ENCODE results near the gene ARID2.
A peak's percentile ranks its signal among the peaks of the same experiment; 100 is the strongest.

The ARID2 gene

GRCh38 chr12:45773747-45774146 lies 44.2 kb downstream of the ARID2 start:
- DNase-seq: no peak

- DNase-seq: no peak
Observed at GRCh38 chr12:45774508-45775162, 45.1 kb downstream of the ARID2 start.

DNA sequence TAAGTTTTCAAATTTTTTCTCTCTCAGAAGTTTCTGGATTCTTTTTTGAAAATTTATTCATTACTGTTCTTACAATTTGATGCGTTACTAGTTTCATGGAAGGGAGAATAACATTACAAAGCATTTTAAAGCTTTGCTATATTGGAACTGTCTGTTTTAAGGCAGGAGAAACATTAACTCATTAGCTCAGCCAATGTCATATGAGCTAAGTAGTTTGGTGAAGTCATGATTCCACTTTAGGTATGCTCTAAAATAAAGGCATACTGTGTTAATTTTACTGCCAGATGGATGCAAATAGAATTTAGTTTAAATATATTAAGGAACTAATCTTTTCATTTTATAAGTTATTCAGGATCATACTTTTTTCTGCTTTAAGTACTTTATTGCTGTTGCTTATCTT lies 46.0 kb downstream of the ARID2 start:
- DNase-seq: no peak

DNA sequence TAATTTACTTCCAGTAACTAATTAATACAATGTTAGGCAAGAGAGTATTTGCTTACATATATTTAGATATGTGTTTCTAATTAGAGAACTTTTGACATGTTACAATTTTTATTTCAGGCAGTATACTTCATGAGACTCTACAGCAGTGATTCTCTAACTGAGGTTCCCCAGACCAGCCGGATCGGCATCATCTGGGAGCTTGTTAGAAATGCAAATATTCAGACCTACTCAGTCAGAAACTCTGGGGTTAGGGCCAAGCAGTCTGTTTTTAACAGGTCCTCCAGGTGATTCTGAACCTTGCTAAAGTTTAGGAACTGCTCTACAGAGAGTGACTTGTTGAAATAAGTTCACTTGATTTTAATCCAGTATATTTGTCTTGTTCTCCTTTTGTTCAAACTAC lies 46.5 kb downstream of the ARID2 start:
- DNase-seq: no peak

- no peak for DNase-seq
Observed at GRCh38 chr12:45779936-45780335, 50.4 kb downstream of the ARID2 start.

DNA sequence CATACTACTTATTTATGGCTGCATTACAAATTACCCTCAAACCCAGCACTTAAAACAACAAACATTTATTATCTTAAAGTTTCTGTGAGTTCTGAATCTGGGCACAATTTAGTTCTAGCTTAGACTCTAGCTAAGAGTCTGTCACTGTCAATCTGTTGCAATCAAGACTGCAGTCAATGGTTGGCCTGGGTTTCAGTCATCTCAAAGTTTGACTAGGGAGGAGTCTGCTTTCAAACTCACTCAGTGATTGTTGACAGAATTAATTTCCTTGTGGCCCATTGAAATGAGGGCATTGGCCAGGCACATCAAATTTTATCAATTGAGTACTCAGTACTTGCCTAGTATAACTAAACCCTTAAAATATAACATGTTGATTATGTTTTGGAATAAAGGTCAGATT lies 51.6 kb downstream of the ARID2 start:
- no peak for DNase-seq

GRCh38 chr12:45785315-45785714 lies 55.8 kb downstream of the ARID2 start:
- DNase-seq: no peak

DNA sequence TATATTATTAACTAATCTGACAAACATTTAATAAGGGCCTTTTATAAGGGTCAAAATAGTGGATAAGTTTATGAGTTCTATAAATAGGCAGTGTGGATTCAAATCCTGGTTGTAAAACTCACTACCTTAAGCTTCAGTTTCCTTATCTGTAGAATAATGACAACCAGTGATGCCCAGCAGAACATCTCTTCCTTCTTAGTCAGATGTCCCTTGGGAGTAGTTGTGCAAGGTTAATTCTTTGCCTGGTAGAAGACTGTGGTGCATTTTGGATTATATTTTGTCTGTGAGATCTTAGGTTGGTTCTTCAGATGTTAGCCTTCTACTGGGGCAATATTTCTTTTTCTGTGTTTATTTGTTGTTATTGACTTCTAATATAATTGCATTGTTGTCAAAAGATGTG lies 59.5 kb downstream of the ARID2 start:
- no peak for DNase-seq

GRCh38 chr12:45794422-45794821 lies 64.9 kb downstream of the ARID2 start:
- peak; percentile 10 for DNase-seq

DNA sequence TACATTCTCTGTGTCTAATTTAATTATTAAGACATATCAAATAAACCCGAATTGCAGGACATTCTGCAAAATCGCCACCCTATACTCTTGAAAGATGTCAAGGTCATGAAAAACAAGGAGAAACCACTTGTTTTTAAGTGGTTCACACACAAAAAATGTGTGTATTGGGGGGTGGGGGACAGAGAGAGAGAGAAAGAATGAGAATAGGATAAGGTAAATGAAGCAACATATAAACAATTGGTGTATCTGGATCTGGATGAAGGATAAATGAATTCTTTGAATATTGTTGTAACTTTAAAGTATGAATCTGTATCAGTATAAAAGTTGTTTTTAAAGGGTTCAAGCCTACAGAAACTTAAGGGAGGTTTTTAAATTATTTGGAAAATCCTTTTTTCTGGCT lies 72.1 kb downstream of the ARID2 start:
- no peak for DNase-seq

DNA sequence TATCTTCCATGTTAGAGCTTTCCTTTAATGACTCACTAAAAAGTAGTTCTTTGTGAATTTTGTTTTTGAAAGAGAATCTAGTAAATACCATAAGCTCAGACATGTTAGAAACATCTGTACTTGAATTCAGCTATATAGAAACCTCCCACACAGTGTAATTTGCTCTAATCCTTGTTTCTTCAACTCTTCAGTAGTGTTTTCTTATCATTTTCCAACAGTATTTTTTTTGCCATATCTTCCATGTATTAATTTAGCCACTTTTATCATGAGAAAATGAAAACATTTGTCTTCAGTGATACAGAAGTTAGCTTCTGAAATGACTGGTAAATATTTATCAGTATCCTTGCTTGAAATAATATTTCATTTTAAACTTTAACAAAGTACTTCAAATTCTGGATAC lies 73.6 kb downstream of the ARID2 start:
- DNase-seq: no peak

GRCh38 chr12:45816652-45817051 lies 87.1 kb downstream of the ARID2 start:
- DNase-seq: no peak

DNA sequence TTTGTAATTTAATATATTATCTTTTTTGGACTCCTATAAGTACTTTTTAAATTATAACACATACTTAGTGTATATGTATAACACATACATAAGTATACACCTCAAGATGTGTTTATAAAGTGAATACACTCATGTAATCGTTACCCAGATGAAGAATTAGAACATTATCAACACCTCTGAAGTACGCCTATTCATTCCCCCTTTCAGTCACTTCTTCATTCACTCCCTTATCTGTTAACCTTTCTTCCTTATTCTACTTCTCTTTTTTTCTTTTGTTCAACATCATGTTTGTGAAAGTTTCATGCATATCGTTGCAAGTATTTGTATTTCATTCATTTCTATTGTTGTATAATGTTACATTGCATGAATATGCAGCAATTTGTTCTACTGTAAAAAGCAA lies 98.5 kb downstream of the ARID2 start:
- DNase-seq: no peak

- DNase-seq: no peak
Observed at GRCh38 chr12:45828402-45828801, 98.9 kb downstream of the ARID2 start.

DNA sequence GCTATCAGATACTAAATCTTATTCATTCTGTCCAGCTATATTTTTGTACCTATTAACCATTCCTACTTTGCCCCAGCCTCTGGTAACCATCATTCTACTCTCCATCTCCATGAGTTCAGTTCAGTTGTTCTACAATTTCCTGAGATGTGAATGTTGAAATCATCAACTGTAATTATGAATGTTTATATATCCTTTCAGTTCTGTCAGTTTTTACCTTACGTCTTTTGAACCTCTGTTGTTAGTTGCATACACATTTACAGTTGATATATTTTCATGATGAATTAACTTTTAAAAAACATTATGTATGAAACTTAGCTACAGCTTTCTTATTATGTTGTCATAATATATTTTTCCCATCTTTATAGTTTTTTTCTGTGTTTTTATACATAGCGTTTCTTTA lies 102.1 kb downstream of the ARID2 start:
- no peak for DNase-seq

DNA sequence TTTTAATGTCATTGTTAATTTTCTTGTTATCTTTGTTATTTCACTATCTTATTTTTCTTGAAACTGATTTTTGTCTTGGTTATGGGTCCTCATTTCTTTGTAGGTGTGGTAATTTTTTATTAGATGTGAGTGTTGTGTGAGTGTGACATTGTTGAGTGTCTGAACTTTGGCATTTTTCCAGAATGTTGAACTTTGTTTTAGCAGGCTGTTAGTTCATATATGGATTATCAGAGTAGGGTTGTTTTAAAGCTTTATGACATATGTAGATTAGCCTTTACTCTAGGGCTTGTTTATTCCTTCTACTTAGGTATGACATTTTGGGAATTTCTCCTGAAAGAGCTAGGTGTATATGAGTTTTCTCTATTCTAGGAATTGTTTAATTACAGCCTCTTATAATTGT lies 103.9 kb downstream of the ARID2 start:
- no peak for DNase-seq

GRCh38 chr12:45834809-45835208 lies 105.3 kb downstream of the ARID2 start:
- DNase-seq: no peak

DNA sequence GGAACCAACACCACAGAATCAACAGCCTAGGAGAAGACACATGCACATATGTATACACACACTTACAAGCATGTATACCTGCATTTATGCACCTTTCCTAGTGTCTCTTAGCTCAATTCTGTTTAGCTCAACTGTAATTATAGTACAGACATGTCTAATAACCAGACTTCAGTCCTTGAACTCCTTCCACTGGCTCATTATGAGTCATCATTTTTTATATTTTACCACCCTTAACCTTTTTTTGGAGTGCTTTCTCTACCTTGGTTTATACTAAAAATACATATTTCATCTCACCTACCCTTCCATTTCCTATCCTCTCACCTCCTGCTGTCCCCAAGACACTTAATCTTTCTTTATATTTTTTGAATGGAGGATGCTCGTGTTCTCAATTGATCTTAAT lies 110.4 kb downstream of the ARID2 start:
- no peak for DNase-seq

GRCh38 chr12:45849289-45849688 lies 119.8 kb downstream of the ARID2 start:
- DNase-seq: no peak

- DNase-seq: no peak
Observed at GRCh38 chr12:45850302-45850701, 120.8 kb downstream of the ARID2 start.

DNA sequence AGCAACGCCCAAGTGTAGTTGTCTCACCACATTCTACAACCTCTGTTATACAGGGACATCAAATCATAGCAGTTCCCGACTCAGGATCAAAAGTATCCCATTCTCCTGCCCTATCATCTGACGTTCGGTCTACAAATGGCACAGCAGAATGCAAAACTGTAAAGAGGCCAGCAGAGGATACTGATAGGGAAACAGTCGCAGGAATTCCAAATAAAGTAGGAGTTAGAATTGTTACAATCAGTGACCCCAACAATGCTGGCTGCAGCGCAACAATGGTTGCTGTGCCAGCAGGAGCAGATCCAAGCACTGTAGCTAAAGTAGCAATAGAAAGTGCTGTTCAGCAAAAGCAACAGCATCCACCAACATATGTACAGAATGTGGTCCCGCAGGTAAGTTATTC lies 123.0 kb downstream of the ARID2 start:
- no peak for DNase-seq

GRCh38 chr12:45853550-45853949 lies 124.0 kb downstream of the ARID2 start:
- DNase-seq: no peak

- DNase-seq: no peak
Observed at GRCh38 chr12:45863332-45863731, 133.8 kb downstream of the ARID2 start.

- no peak for DNase-seq
Observed at GRCh38 chr12:45866299-45866698, 136.8 kb downstream of the ARID2 start.

DNA sequence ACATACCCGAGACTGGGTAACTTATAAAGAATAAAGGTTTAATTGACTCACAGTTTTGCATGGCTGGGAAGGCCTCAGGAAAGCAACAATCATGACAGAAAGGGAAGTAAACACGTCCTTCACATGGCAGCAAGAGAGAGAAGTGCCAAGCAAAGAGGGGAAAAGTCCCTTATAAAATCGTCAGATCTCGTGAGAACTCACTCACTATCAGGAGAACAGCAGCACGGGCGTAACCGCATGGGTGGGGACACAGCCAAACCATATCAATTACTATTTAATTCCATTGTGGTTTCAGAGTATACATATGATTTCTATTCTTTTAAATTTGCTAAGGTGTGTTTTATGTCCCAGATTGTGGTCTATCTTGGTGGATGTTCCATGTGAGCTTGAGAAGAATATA lies 142.9 kb downstream of the ARID2 start:
- no peak for DNase-seq

GRCh38 chr12:45877069-45877468 lies 147.6 kb downstream of the ARID2 start:
- DNase-seq: no peak

All from NCI-H2227 treated with DMSO at 0.1 percent for 48 hours (cell line).